SK-N-SH (cell line): ENCODE measurements around the gene E2F4.
A peak's percentile ranks its signal among the peaks of the same experiment; 100 is the strongest.

Experiments used
- CTCF ChIP-seq: fragments of 200-600 bp; sonication (generic); IDR thresholded peaks from 2 replicates; pipeline ENCODE4 v1.6.1; 2017; ENCODE audit warnings: antibody characterized with exemption, mild to moderate bottlenecking, moderate library complexity
- EP300 ChIP-seq, 2 experiments: IDR thresholded peaks; 2 replicates each; pipeline versions ENCODE4 v1.4.0 to v1.6.1; 2012; ENCODE audit warnings: borderline replicate concordance in 1 of 2, low read depth in 1 of 2, low read length in 1 of 2
- FOSL2 ChIP-seq: IDR thresholded peaks from 2 replicates; pipeline ENCODE4 v1.4.0; 2012; ENCODE audit warnings: low read depth, mild to moderate bottlenecking, moderate library complexity, borderline replicate concordance
- JUND ChIP-seq: IDR thresholded peaks from 2 replicates; pipeline ENCODE4 v1.4.0; 2012
- MAX ChIP-seq: IDR thresholded peaks from 2 replicates; pipeline ENCODE4 v1.4.0; 2012; ENCODE audit warnings: low read depth
- PBX3 ChIP-seq: IDR thresholded peaks from 2 replicates; pipeline ENCODE4; 2012
- POLR2AphosphoS5 ChIP-seq: IDR thresholded peaks from 2 replicates; pipeline ENCODE4 v1.6.1; 2012; ENCODE audit warnings: low read depth, low read length
- RAD21 ChIP-seq: IDR thresholded peaks from 2 replicates; pipeline ENCODE4 v1.6.1; 2012; ENCODE audit warnings: mild to moderate bottlenecking, low read length
- REST ChIP-seq: IDR thresholded peaks from 2 replicates; pipeline ENCODE4 v1.6.1; 2012; ENCODE audit warnings: mild to moderate bottlenecking, low read depth, low read length, moderate library complexity
- YY1 ChIP-seq: IDR thresholded peaks from 2 replicates; pipeline ENCODE4 v1.4.0; 2012; ENCODE audit warnings: low read depth, mild to moderate bottlenecking

- no peak for TF ChIP-seq CTCF
- no peak for TF ChIP-seq PBX3
- no peak for TF ChIP-seq POLR2AphosphoS5
- TF ChIP-seq REST, result no peak
- TF ChIP-seq RAD21, result no peak
- TF ChIP-seq YY1, result 0 out of 2 replicates have a peak, but pooled peaks have one; percentile 36
- TF ChIP-seq EP300 (IDR thresholded peaks at IDR 0.05; ENCODE audit: borderline replicate concordance in 1 of 2, low read depth in 1 of 2, low read length in 1 of 2), result no peak
- no peak for TF ChIP-seq MAX
- no peak for TF ChIP-seq JUND
- TF ChIP-seq FOSL2, result no peak
Observed at GRCh38 chr16:67246756-67247191, 54.8 kb downstream of the E2F4 start.
